H1 (cell line): ENCODE results near the gene FGD5.

Experiments
- BACH1 ChIP-seq: IDR thresholded peaks from 2 replicates; pipeline ENCODE4 v1.6.1; 2012; ENCODE audit warnings: low read length, improper control_type of control experiment
- CEBPB ChIP-seq: IDR thresholded peaks from 2 replicates; pipeline ENCODE4 v1.6.1; 2012; ENCODE audit warnings: low read depth, low read length
- EP300 ChIP-seq, 2 experiments: IDR thresholded peaks; 1 replicate in 1 of 2; 2 replicates in 1 of 2; pipeline ENCODE4 v1.6.1; 2011 to 2012; ENCODE audit warnings: low read depth in 2 of 2, low read length in 2 of 2, mild to moderate bottlenecking in 2 of 2, borderline replicate concordance in 1 of 2, inconsistent platforms in 1 of 2, moderate library complexity in 1 of 2
- POLR2A ChIP-seq, 2 experiments: IDR thresholded peaks; 1 replicate in 1 of 2; 2 replicates in 1 of 2; pipeline ENCODE4 v1.6.1; 2011; ENCODE audit warnings: low read depth in 2 of 2, low read length in 2 of 2, mild to moderate bottlenecking in 2 of 2; ENCODE audit errors: control extremely low read depth in 1 of 2
- POLR2AphosphoS5 ChIP-seq: IDR thresholded peaks from 2 replicates; pipeline ENCODE4 v1.6.1; 2011; ENCODE audit warnings: low read depth, low read length
- RAD21 ChIP-seq, 2 experiments: IDR thresholded peaks in 1 of 2; conservative IDR thresholded peaks in 1 of 2; 2 replicates each; pipeline ENCODE4 v1.6.1; 2011; ENCODE audit warnings: low read depth in 2 of 2, low read length in 2 of 2, improper control_type of control experiment in 1 of 2, inconsistent platforms in 1 of 2, mild to moderate bottlenecking in 1 of 2, moderate library complexity in 1 of 2
- TF ChIP-seq, protein P1 (sequence below), 3 experiments: IDR thresholded peaks; 1 replicate in 2 of 3; 2 replicates in 1 of 3; pipeline versions ENCODE4 v1.5.1 to v1.6.1; 2011; ENCODE audit warnings: low read length in 3 of 3, mild to moderate bottlenecking in 3 of 3, inconsistent platforms in 2 of 3, low read depth in 1 of 3, moderate library complexity in 1 of 3; ENCODE audit not compliant: insufficient read depth in 1 of 3; ENCODE audit errors: control extremely low read depth in 1 of 3

DNA sequence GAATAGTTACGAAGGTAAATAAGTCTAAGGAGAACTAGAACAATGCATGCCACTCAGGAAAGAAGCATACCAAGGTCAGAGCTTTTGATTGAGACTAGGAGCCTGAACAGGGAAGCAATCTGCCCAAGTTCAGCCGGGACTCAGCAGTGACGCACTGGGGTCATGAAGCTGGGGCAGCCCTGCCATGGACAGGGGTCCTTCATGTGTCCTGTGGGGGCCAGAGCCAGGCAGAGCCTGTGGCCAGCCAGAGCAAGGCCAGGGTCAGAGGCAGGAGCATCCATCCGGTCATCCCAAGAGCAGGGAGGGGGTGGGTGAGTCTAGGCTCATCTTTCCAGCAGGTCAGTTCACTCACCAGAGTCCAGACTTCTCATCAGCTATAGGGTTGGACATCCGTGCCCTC is 47.9 kb downstream of the FGD5 start:
- TF ChIP-seq, protein P1, sequence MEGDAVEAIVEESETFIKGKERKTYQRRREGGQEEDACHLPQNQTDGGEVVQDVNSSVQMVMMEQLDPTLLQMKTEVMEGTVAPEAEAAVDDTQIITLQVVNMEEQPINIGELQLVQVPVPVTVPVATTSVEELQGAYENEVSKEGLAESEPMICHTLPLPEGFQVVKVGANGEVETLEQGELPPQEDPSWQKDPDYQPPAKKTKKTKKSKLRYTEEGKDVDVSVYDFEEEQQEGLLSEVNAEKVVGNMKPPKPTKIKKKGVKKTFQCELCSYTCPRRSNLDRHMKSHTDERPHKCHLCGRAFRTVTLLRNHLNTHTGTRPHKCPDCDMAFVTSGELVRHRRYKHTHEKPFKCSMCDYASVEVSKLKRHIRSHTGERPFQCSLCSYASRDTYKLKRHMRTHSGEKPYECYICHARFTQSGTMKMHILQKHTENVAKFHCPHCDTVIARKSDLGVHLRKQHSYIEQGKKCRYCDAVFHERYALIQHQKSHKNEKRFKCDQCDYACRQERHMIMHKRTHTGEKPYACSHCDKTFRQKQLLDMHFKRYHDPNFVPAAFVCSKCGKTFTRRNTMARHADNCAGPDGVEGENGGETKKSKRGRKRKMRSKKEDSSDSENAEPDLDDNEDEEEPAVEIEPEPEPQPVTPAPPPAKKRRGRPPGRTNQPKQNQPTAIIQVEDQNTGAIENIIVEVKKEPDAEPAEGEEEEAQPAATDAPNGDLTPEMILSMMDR (IDR thresholded peaks at IDR 0.05; ENCODE audit: control extremely low read depth in 1 of 3, insufficient read depth in 1 of 3, low read depth in 1 of 3, low read length in 3 of 3): no peak
- TF ChIP-seq EP300 (IDR thresholded peaks at IDR 0.05; ENCODE audit: borderline replicate concordance in 1 of 2, low read depth in 2 of 2, low read length in 2 of 2) (no peak), POLR2A (IDR thresholded peaks at IDR 0.05; ENCODE audit: control extremely low read depth in 1 of 2, low read depth in 2 of 2, low read length in 2 of 2) (no peak), RAD21 (IDR thresholded peaks at IDR 0.05 in 1 of 2, conservative IDR thresholded peaks at IDR 0.05 in 1 of 2; ENCODE audit: low read depth in 2 of 2, low read length in 2 of 2) (no peak), CEBPB (no peak), POLR2AphosphoS5 (no peak), BACH1 (no peak)
